H1 (cell line): ENCODE data around the gene PSME4. TPM values are rescaled to one million over a fixed set of nuclear protein-coding genes. Genes with fewer than 3 reads are reported as not detected.

Source experiments
- CTCF ChIA-PET: fragments of 300-600 bp; sonication (Branson Sonifier 250); formaldehyde crosslinking; loops from one replicate; lab custom pipeline; 2021; ENCODE audit not compliant: partially characterized antibody; lab: Charles Lee
- POLR2A ChIA-PET: fragments of 300-600 bp; sonication (Branson Sonifier 250); formaldehyde crosslinking; loops from one replicate; lab custom pipeline; 2021; ENCODE audit warnings: inconsistent platforms; ENCODE audit not compliant: partially characterized antibody; lab: Charles Lee
- DNase-seq, 2 experiments: peaks; one replicate each; pipeline versions ENCODE4 v3.0.0 to v3.0.0-alpha.2; 2010 to 2022; ENCODE audit warnings: low spot score in 2 of 2, low read depth in 1 of 2, mixed read lengths in 1 of 2
- FAIRE-seq: peaks from 2 replicates; lab custom pipeline; 2011; peaks lifted over from hg19 to GRCh38; lab: Jason Lieb, UNC
- H2AFZ ChIP-seq: 2 replicates; pipeline ENCODE4 v1.8.1; 2012; ENCODE audit warnings: low read length, inconsistent platforms
- H2AK5ac ChIP-seq: 2 replicates; pipeline ENCODE4 v1.6.1; 2013; ENCODE audit warnings: low read depth, low read length
- H2BK120ac ChIP-seq: replicated peaks from 2 replicates; pipeline ENCODE3; 2013; ENCODE audit warnings: low read depth, low read length, inconsistent platforms
- H2BK12ac ChIP-seq: 2 replicates; pipeline ENCODE4 v1.6.1; 2013; ENCODE audit warnings: low read depth, low read length
- H2BK15ac ChIP-seq: 2 replicates; pipeline ENCODE4 v1.6.1; 2013; ENCODE audit warnings: low read length
- H2BK20ac ChIP-seq: 2 replicates; pipeline ENCODE4 v1.6.1; 2013; ENCODE audit warnings: low read length
- H2BK5ac ChIP-seq: 2 replicates; pipeline ENCODE4 v1.6.1; 2013; ENCODE audit warnings: low read depth, low read length
- H3K14ac ChIP-seq: 2 replicates; pipeline ENCODE4 v1.6.1; 2013; ENCODE audit warnings: inconsistent platforms; ENCODE audit not compliant: insufficient read length
- H3K18ac ChIP-seq: 2 replicates; pipeline ENCODE4 v1.6.1; 2013; ENCODE audit warnings: low read length; ENCODE audit errors: extremely low read depth
- H3K23ac ChIP-seq: 2 replicates; pipeline ENCODE4 v1.6.1; 2013; ENCODE audit warnings: inconsistent platforms; ENCODE audit not compliant: insufficient read length
- H3K23me2 ChIP-seq: 2 replicates; pipeline ENCODE4 v1.6.1; 2013; ENCODE audit warnings: low read depth, low read length
- H3K27ac ChIP-seq: 2 replicates; pipeline ENCODE4 v1.6.1; 2011; ENCODE audit warnings: low read depth, low read length, inconsistent platforms
- H3K27me3 ChIP-seq, 4 experiments: replicated peaks in 1 of 4; 1 replicate in 1 of 4; 2 replicates in 3 of 4; pipeline versions ENCODE4 v1.6.1 to v1.8.1; 2011 to 2013; ENCODE audit warnings: low read length in 3 of 4, mild to moderate bottlenecking in 3 of 4, inconsistent platforms in 2 of 4, mixed read lengths in 2 of 4, moderate library complexity in 1 of 4; ENCODE audit not compliant: control insufficient read depth in 3 of 4, insufficient read depth in 3 of 4; ENCODE audit errors: extremely low read depth in 1 of 4
- H3K36me3 ChIP-seq, 4 experiments: 2 replicates each; pipeline versions ENCODE4 v1.6.1 to v1.8.1; 2011 to 2013; ENCODE audit warnings: mild to moderate bottlenecking in 4 of 4, low read length in 3 of 4, moderate library complexity in 2 of 4, control low read depth in 1 of 4, inconsistent platforms in 1 of 4; ENCODE audit not compliant: insufficient read depth in 4 of 4, control insufficient read depth in 2 of 4
- H3K4ac ChIP-seq: replicated peaks from 2 replicates; pipeline ENCODE3; 2013; ENCODE audit warnings: low read length, low read depth, mixed read lengths, inconsistent platforms; ENCODE audit not compliant: insufficient read length
- H3K4me1 ChIP-seq, 4 experiments: replicated peaks in 1 of 4; 1 replicate in 1 of 4; 2 replicates in 3 of 4; pipeline versions ENCODE4 v1.6.1 to v1.8.1; 2011 to 2013; ENCODE audit warnings: low read length in 3 of 4, inconsistent platforms in 2 of 4, mixed read lengths in 1 of 4; ENCODE audit not compliant: insufficient read depth in 4 of 4, control insufficient read depth in 3 of 4
- H3K4me2 ChIP-seq, 2 experiments: 2 replicates each; pipeline versions ENCODE4 v1.6.1 to v1.8.1; 2011 to 2013; ENCODE audit warnings: low read depth in 2 of 2, low read length in 2 of 2, control low read depth in 1 of 2, inconsistent platforms in 1 of 2, mild to moderate bottlenecking in 1 of 2; ENCODE audit not compliant: insufficient read depth in 1 of 2
- H3K4me3 ChIP-seq, 4 experiments: fragments of 200-600, 300-600 bp in 1 of 4; sonication (generic), shearing (Covaris generic), sonication (Bioruptor Twin) in 1 of 4; 2 replicates each; pipeline versions ENCODE4 v1.5.1 to v1.8.1; 2011 to 2016; ENCODE audit warnings: low read length in 4 of 4, low read depth in 3 of 4, control low read depth in 2 of 4, inconsistent platforms in 2 of 4, mild to moderate bottlenecking in 2 of 4, mixed read lengths in 1 of 4, moderate library complexity in 1 of 4; ENCODE audit not compliant: insufficient read depth in 2 of 4; ENCODE audit errors: extremely low read depth in 1 of 4
- H3K56ac ChIP-seq: replicated peaks from 2 replicates; pipeline ENCODE3; 2013; ENCODE audit warnings: low read depth, mild to moderate bottlenecking, mixed read lengths, low read length, inconsistent platforms; ENCODE audit not compliant: insufficient read length
- H3K79me1 ChIP-seq: 2 replicates; pipeline ENCODE4 v1.6.1; 2013; ENCODE audit warnings: low read depth, low read length, control low read depth
- H3K79me2 ChIP-seq, 2 experiments: 2 replicates each; pipeline versions ENCODE4 v1.6.1 to v1.8.1; 2012 to 2013; ENCODE audit warnings: low read length in 2 of 2, mild to moderate bottlenecking in 2 of 2, inconsistent platforms in 1 of 2; ENCODE audit not compliant: insufficient read depth in 2 of 2, control insufficient read depth in 1 of 2
- H3K9ac ChIP-seq, 4 experiments: replicated peaks in 1 of 4; 1 replicate in 1 of 4; 2 replicates in 3 of 4; pipeline versions ENCODE4 v1.6.1 to v1.8.1; 2011 to 2013; ENCODE audit warnings: low read depth in 3 of 4, low read length in 3 of 4, control low read depth in 2 of 4, mild to moderate bottlenecking in 2 of 4, moderate library complexity in 2 of 4, inconsistent platforms in 1 of 4; ENCODE audit errors: extremely low read depth in 1 of 4
- H3K9me3 ChIP-seq, 2 experiments: 2 replicates each; pipeline versions ENCODE4 v1.6.1 to v1.8.1; 2012 to 2013; ENCODE audit warnings: mild to moderate bottlenecking in 2 of 2, moderate library complexity in 2 of 2, control low read depth in 1 of 2, inconsistent platforms in 1 of 2, low read depth in 1 of 2, low read length in 1 of 2, mixed read lengths in 1 of 2; ENCODE audit not compliant: insufficient read depth in 2 of 2
- H4K20me1 ChIP-seq, 2 experiments: replicated peaks in 1 of 2; 2 replicates each; pipeline versions ENCODE3 to v1.8.1; 2011 to 2013; ENCODE audit warnings: inconsistent platforms in 2 of 2, low read length in 2 of 2, mild to moderate bottlenecking in 1 of 2; ENCODE audit not compliant: insufficient read depth in 2 of 2, control insufficient read depth in 1 of 2
- H4K5ac ChIP-seq: 2 replicates; pipeline ENCODE4 v1.6.1; 2013; ENCODE audit warnings: low read length, low read depth, mixed read lengths, inconsistent platforms; ENCODE audit not compliant: insufficient read length
- H4K8ac ChIP-seq: 2 replicates; pipeline ENCODE4 v1.8.0; 2013; ENCODE audit warnings: mild to moderate bottlenecking, moderate library complexity, low read length, inconsistent platforms; ENCODE audit not compliant: insufficient read depth; ENCODE audit errors: extremely low read depth
- H4K91ac ChIP-seq: replicated peaks from 2 replicates; pipeline ENCODE3; 2013; ENCODE audit warnings: low read length, mixed read lengths, inconsistent platforms; ENCODE audit not compliant: insufficient read length
- CBX5 ChIP-seq: fragments of 300-800, 300-1000 bp; sonication (generic); IDR thresholded peaks from 2 replicates; pipeline ENCODE4 v1.7.1; 2016; ENCODE audit warnings: antibody characterized with exemption, low read length, low read depth
- CEBPB ChIP-seq: IDR thresholded peaks from 2 replicates; pipeline ENCODE4 v1.6.1; 2012; ENCODE audit warnings: low read depth, low read length
- EZH2 ChIP-seq: fragments of 200-600 bp; sonication (generic); IDR thresholded peaks from 2 replicates; pipeline ENCODE4 v1.7.1; 2012; ENCODE audit warnings: low read depth, mild to moderate bottlenecking, moderate library complexity, low read length, inconsistent platforms; ENCODE audit not compliant: severe bottlenecking
- GABPA ChIP-seq: IDR thresholded peaks from 2 replicates; pipeline ENCODE4 v1.6.1; 2011; ENCODE audit warnings: mild to moderate bottlenecking, low read length, moderate library complexity, borderline replicate concordance; ENCODE audit not compliant: insufficient read depth
- KDM4A ChIP-seq: IDR thresholded peaks from one replicate; pipeline ENCODE4 v1.7.1; 2012; ENCODE audit warnings: low read depth, mild to moderate bottlenecking, moderate library complexity, low read length, inconsistent platforms; ENCODE audit not compliant: severe bottlenecking
- SAP30 ChIP-seq: fragments of 300-600 bp; sonication (generic); IDR thresholded peaks from 2 replicates; pipeline ENCODE4 v1.7.1; 2012; ENCODE audit warnings: low read length, moderate library complexity, mild to moderate bottlenecking, inconsistent platforms; ENCODE audit not compliant: insufficient read depth, insufficient replicate concordance
- SIRT6 ChIP-seq: IDR thresholded peaks from one replicate; pipeline ENCODE4 v1.7.1; 2012; ENCODE audit warnings: low read length, inconsistent platforms
- TAF7 ChIP-seq: optimal IDR thresholded peaks from 2 replicates; pipeline ENCODE3; 2011; ENCODE audit warnings: low read depth, mild to moderate bottlenecking, inconsistent platforms, low read length, moderate library complexity, borderline replicate concordance
- TCF12 ChIP-seq: IDR thresholded peaks from 2 replicates; pipeline ENCODE4 v1.6.1; 2011; ENCODE audit warnings: low read depth, mild to moderate bottlenecking, low read length
- WGBS, 2 experiments: shearing (Covaris generic) in 1 of 2; methylation state at CpG; one replicate each; pipeline versions ENCODE4 v1.1.6 to v1.1.7; 2013 to 2015; ENCODE audit warnings: low lambda C conversion rate in 2 of 2, mixed read lengths in 2 of 2, inconsistent platforms in 1 of 2, low coverage in 1 of 2, missing lambda C conversion rate in 1 of 2; ENCODE audit not compliant: insufficient replicate concordance in 2 of 2, insufficient coverage in 1 of 2, insufficient read length in 1 of 2; ENCODE audit errors: extremely low coverage in 1 of 2, missing lambda C conversion rate in 1 of 2; 5-methylcytosine and 5-hydroxymethylcytosine counted together
- polyA plus RNA-seq, 7 experiments: library from polyadenylated mRNA; depleted of rRNA in 3 of 7; stranded (reverse) in 5 of 7; unstranded in 2 of 7; fragments of >200 nt in 5 of 7; fragments of 200-250 nt in 2 of 7; gene quantifications; 1 replicate in 5 of 7; 2 replicates in 1 of 7; 4 replicates in 1 of 7; pipeline versions ENCODE4 v1.2.1 to v1.2.3, GENCODE V29; 2011 to 2013; ENCODE audit warnings: missing spikeins in 2 of 7, mixed read lengths in 2 of 7
- total RNA-seq: library from RNA; stranded (reverse); fragmentation: NEBNext Ultra II Directional; extraction: Animal tissue kit (Norgen Biotek cat#: 25700); gene quantifications from 2 replicates; pipeline ENCODE4 v1.2.1, GENCODE V29; 2021
- TF ChIP-seq, protein P1 (sequence below): IDR thresholded peaks from 2 replicates; pipeline ENCODE4 v1.6.1; 2011; ENCODE audit warnings: low read length, improper control_type of control experiment
- TF ChIP-seq, protein P2 (sequence below): IDR thresholded peaks from 2 replicates; pipeline ENCODE4 v1.6.1; 2012; ENCODE audit warnings: inconsistent platforms

Gene PSME4
- total and polyA plus RNA-seq, 2 of the 8 experiments (the other 6 are each of a cell fraction or from before 2014, with no cell fraction given): 42.2 to 116 TPM

DNA sequence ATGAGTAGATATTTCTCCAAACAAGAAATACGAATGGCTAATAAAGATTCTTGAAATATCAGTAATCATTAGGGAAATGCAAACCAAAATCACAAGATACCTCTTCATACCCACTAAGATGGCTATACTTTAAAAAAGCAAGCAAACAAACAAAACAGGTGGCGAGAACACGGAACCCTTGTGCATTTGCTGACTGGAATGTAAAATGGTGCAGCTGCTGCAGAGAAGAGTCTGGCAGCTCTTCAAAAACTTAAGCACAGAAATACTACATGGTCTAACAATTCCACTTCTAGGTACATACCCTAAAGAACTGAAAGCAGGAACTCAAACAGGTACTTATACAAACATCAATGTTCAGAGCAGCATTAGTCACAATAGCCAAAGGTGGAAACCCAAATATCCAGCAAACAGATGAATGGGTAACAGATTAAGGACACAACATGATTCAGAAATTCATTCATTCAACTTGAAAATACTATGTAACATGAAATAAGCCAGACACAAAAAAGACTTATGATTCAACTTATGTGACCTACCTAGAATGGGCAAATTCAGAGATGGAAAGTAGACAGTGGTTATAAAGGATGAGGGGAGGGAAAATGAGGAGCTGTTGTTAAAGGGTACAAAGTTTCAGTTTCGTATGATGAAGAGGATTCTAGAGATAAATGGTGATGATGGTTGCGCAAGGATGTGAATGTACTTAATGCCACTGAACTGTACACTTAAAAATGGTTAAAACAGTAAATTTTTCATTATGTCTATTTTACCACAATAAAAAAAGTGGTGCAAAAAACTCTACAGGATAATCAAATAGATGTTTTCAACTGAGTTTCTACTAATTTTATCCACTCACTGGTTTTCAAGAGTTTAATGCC, 84.2 kb downstream of the PSME4 start:
- Histone ChIP-seq H3K27me3 (no peaks in the 10 kb centered on the region), H3K4me3 (no peak overlapping the region), H3K56ac (no peak overlapping the region), H2BK20ac (no peak overlapping the region), H4K8ac (no peak overlapping the region), H2BK15ac (no peak overlapping the region), H4K20me1 (peaks cover 0 to 2% of the 10 kb centered on the region in 2 experiments), H2AFZ (no peak overlapping the region), H3K79me1 (no peaks in the 10 kb centered on the region), H3K79me2 (no peaks in the 10 kb centered on the region), H4K91ac (no peak overlapping the region), H2BK120ac (no peak overlapping the region), H2BK12ac (no peak overlapping the region), H3K4me2 (no peak overlapping the region), H2BK5ac (no peak overlapping the region), H3K14ac (no peak overlapping the region), H3K18ac (no peak overlapping the region), H3K9me3 (no peaks in the 10 kb centered on the region), H4K5ac (no peak overlapping the region), H3K9ac (no peak overlapping the region), H3K4ac (no peak overlapping the region), H3K23me2 (no peaks in the 10 kb centered on the region), H3K4me1 (no peaks in the 10 kb centered on the region), H3K23ac (no peak overlapping the region), H3K36me3 (peaks cover 20 to 76% (median 60%) of the 10 kb centered on the region in 4 experiments), H3K27ac (no peak overlapping the region), H2AK5ac (no peak overlapping the region)
- 94 to 100% methylated on average over 1 to 5 of the region's 5 CpGs for WGBS, 2 experiments
- ChIA-PET POLR2A (no interaction called here), CTCF (no interaction called here)
- DNase-seq (no peak), FAIRE-seq (no peak)
- TF ChIP-seq EZH2: no peak
- no peak for TF ChIP-seq CBX5
- no peak for TF ChIP-seq TAF7
- no peak for TF ChIP-seq GABPA
- TF ChIP-seq, protein P1, sequence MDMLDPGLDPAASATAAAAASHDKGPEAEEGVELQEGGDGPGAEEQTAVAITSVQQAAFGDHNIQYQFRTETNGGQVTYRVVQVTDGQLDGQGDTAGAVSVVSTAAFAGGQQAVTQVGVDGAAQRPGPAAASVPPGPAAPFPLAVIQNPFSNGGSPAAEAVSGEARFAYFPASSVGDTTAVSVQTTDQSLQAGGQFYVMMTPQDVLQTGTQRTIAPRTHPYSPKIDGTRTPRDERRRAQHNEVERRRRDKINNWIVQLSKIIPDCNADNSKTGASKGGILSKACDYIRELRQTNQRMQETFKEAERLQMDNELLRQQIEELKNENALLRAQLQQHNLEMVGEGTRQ: no peak
- TF ChIP-seq, protein P2, sequence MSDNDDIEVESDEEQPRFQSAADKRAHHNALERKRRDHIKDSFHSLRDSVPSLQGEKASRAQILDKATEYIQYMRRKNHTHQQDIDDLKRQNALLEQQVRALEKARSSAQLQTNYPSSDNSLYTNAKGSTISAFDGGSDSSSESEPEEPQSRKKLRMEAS: no peak
- no peak for TF ChIP-seq SAP30
- no peak for TF ChIP-seq CEBPB
- no peak for TF ChIP-seq KDM4A
- no peak for TF ChIP-seq SIRT6
- no peak for TF ChIP-seq TCF12
